Liver (tissue), 9 donors: Measurements from ENCODE around the gene EXOC7. TPM values are rescaled to one million over a fixed set of nuclear protein-coding genes. Genes with fewer than 3 reads are reported as not detected.

ENCODE experiments used
- DNase-seq: peaks from one replicate; pipeline ENCODE4 v3.0.0-alpha.2; 2017; ENCODE audit warnings: low spot score
- H3K27ac ChIP-seq, 2 donors: one replicate each; pipeline ENCODE4 v1.7.0; 2013; ENCODE audit warnings: inconsistent platforms in 2 of 2, low read length in 2 of 2, control low read depth in 1 of 2, low read depth in 1 of 2, mild to moderate bottlenecking in 1 of 2
- H3K27me3 ChIP-seq, 4 donors: one replicate each; pipeline versions ENCODE4 v1.6.1 to v1.7.0; 2013; ENCODE audit warnings: low read length in 3 of 4, inconsistent platforms in 1 of 4, mild to moderate bottlenecking in 1 of 4, moderate library complexity in 1 of 4; ENCODE audit not compliant: control insufficient read depth in 4 of 4, insufficient read depth in 4 of 4
- H3K36me3 ChIP-seq, 4 donors: one replicate each; pipeline versions ENCODE4 v1.6.1 to v1.7.0; 2013; ENCODE audit warnings: low read length in 3 of 4, mild to moderate bottlenecking in 3 of 4, low read depth in 1 of 4, moderate library complexity in 1 of 4; ENCODE audit not compliant: control insufficient read depth in 4 of 4, insufficient read depth in 3 of 4
- H3K4me1 ChIP-seq, 4 donors: one replicate each; pipeline versions ENCODE4 v1.6.1 to v1.7.0; 2013; ENCODE audit warnings: low read length in 3 of 4, mild to moderate bottlenecking in 3 of 4, moderate library complexity in 1 of 4; ENCODE audit not compliant: control insufficient read depth in 4 of 4, insufficient read depth in 4 of 4
- H3K4me3 ChIP-seq, 3 donors: one replicate each; pipeline versions ENCODE4 v1.6.1 to v1.7.0; 2013; ENCODE audit warnings: low read length in 3 of 3, control low read depth in 1 of 3, low read depth in 1 of 3, mild to moderate bottlenecking in 1 of 3
- H3K9ac ChIP-seq, 2 donors: one replicate each; pipeline ENCODE4 v1.7.0; 2013; ENCODE audit warnings: low read length in 2 of 2, mild to moderate bottlenecking in 2 of 2, moderate library complexity in 2 of 2, control low read depth in 1 of 2, low read depth in 1 of 2
- H3K9me3 ChIP-seq, 4 donors: one replicate each; pipeline versions ENCODE4 v1.6.1 to v1.7.0; 2013; ENCODE audit warnings: low read length in 3 of 4; ENCODE audit not compliant: control insufficient read depth in 4 of 4
- ATF3 ChIP-seq: IDR thresholded peaks from 2 replicates; pipeline ENCODE4 v1.6.1; 2016; ENCODE audit warnings: antibody characterized with exemption
- CTCF ChIP-seq: fragments of 150-350 bp; IDR thresholded peaks from 2 replicates; pipeline ENCODE4 v1.5.1; 2017; ENCODE audit warnings: improper control_type of control experiment, low read depth, low read length; ENCODE audit not compliant: missing input control
- EGR1 ChIP-seq, 2 donors: IDR thresholded peaks; 2 replicates each; pipeline ENCODE4 v1.6.1; 2016 to 2018; ENCODE audit warnings: antibody characterized with exemption in 2 of 2, low read depth in 2 of 2
- FOXA1 ChIP-seq: IDR thresholded peaks from 2 replicates; pipeline ENCODE4 v1.6.1; 2016; ENCODE audit warnings: antibody characterized with exemption
- FOXA2 ChIP-seq: IDR thresholded peaks from 2 replicates; pipeline ENCODE4 v1.6.1; 2016; ENCODE audit warnings: antibody characterized with exemption
- GABPA ChIP-seq, 2 donors: IDR thresholded peaks in 1 of 2; conservative IDR thresholded peaks in 1 of 2; 2 replicates each; pipeline ENCODE4 v1.6.1; 2016; ENCODE audit warnings: antibody characterized with exemption in 2 of 2, mild to moderate bottlenecking in 1 of 2, moderate library complexity in 1 of 2
- HNF4A ChIP-seq, 2 donors: conservative IDR thresholded peaks; 2 replicates each; pipeline ENCODE4 v1.6.1; 2016; ENCODE audit warnings: antibody characterized with exemption in 2 of 2, mild to moderate bottlenecking in 2 of 2
- HNF4G ChIP-seq: IDR thresholded peaks from 2 replicates; pipeline ENCODE4 v1.6.1; 2016; ENCODE audit warnings: antibody characterized with exemption
- JUND ChIP-seq, 2 donors: IDR thresholded peaks; 2 replicates each; pipeline ENCODE4 v1.6.1; 2016; ENCODE audit warnings: antibody characterized with exemption in 2 of 2
- MAX ChIP-seq: IDR thresholded peaks from 2 replicates; pipeline ENCODE4 v1.6.1; 2016; ENCODE audit warnings: antibody characterized with exemption
- NR2F2 ChIP-seq: IDR thresholded peaks from 2 replicates; pipeline ENCODE4 v1.6.1; 2016; ENCODE audit warnings: antibody characterized with exemption
- REST ChIP-seq: IDR thresholded peaks from 2 replicates; pipeline ENCODE4 v1.6.1; 2016; ENCODE audit warnings: antibody characterized with exemption, mild to moderate bottlenecking
- RXRA ChIP-seq, 2 donors: IDR thresholded peaks; 2 replicates each; pipeline ENCODE4 v1.6.1; 2017 to 2018; ENCODE audit warnings: antibody characterized with exemption in 2 of 2, mild to moderate bottlenecking in 1 of 2
- SP1 ChIP-seq: IDR thresholded peaks from 2 replicates; pipeline ENCODE4 v1.6.1; 2018; ENCODE audit warnings: antibody characterized with exemption, mild to moderate bottlenecking
- TAF1 ChIP-seq: conservative IDR thresholded peaks from 2 replicates; pipeline ENCODE4 v1.6.1; 2016; ENCODE audit warnings: antibody characterized with exemption, mild to moderate bottlenecking
- YY1 ChIP-seq: IDR thresholded peaks from 2 replicates; pipeline ENCODE4 v1.6.1; 2016; ENCODE audit warnings: antibody characterized with exemption, mild to moderate bottlenecking
- ZBTB33 ChIP-seq: IDR thresholded peaks from 2 replicates; pipeline ENCODE4 v1.6.1; 2016; ENCODE audit warnings: antibody characterized with exemption
- WGBS: extraction: QIAGEN DNeasy Blood & Tissue Kit; methylation state at CpG from one replicate; pipeline ENCODE4 v1.1.7; 2013; 5-methylcytosine and 5-hydroxymethylcytosine counted together
- polyA plus RNA-seq, 2 donors: library from polyadenylated mRNA; stranded (reverse) in 1 of 2; unstranded in 1 of 2; fragments of 200-250 nt in 1 of 2; fragments of >200 nt in 1 of 2; fragmentation: Nextera tagmentation in 1 of 2; extraction: Ambion mirVana in 1 of 2; gene quantifications; one replicate each; pipeline versions ENCODE4 v1.2.1 to v1.2.3, GENCODE V29; 2013 to 2015
- total RNA-seq, 2 donors: library from RNA; depleted of rRNA; stranded (reverse); fragments of >200 nt; gene quantifications; one replicate each; pipeline ENCODE4 v1.2.3, GENCODE V29; 2014
- donor health status: healthy.
- donor health status: healthy.
- donor health status: healthy.
- donor health status: healthy.
- donor health status: healthy.

EXOC7 gene
- total and polyA plus RNA-seq, 4 donors = 28.0 to 64.8 (median 38.2) TPM

GRCh38 chr17:76132574-76133338 is 29.2 kb upstream of the EXOC7 start (continued):
- TF ChIP-seq ZBTB33 (no peak), ATF3 (no peak)

GRCh38 chr17:76131692-76132573 is 28.3 kb upstream of the EXOC7 start:
- Histone ChIP-seq H3K9ac (no peak overlapping the region), H3K9me3 (no peaks in the 10 kb centered on the region), H3K4me3 (no peak overlapping the region), H3K36me3 (no peaks in the 10 kb centered on the region), H3K27me3 (no peaks in the 10 kb centered on the region), H3K4me1 (no peaks in the 10 kb centered on the region), H3K27ac (no peak overlapping the region)
- TF ChIP-seq GABPA (IDR thresholded peaks at IDR 0.05 in 1 of 2, conservative IDR thresholded peaks at IDR 0.05 in 1 of 2) (no peak), NR2F2 (no peak), HNF4G (no peak), RXRA (IDR thresholded peaks at IDR 0.05) (no peak), JUND (IDR thresholded peaks at IDR 0.05) (no peak), YY1 (no peak), MAX (no peak)
- 74% methylated on average over 21 of the region's 21 CpGs for WGBS
- no peak for DNase-seq

- no peaks in the 10 kb centered on the region for H3K36me3 ChIP-seq
- H3K4me1 ChIP-seq = no peaks in the 10 kb centered on the region
- no peak overlapping the region for H3K9ac ChIP-seq
- H3K4me3 ChIP-seq = no peak overlapping the region
- H3K27me3 ChIP-seq = no peaks in the 10 kb centered on the region
- no peak overlapping the region for H3K27ac ChIP-seq
- 86% methylated on average over 21 of the region's 21 CpGs for WGBS
- no peak for DNase-seq
- no peak for TF ChIP-seq ATF3
- no peak for TF ChIP-seq SP1
- no peak for TF ChIP-seq FOXA1
- no peak for TF ChIP-seq JUND (IDR thresholded peaks at IDR 0.05)
- TF ChIP-seq GABPA (IDR thresholded peaks at IDR 0.05 in 1 of 2, conservative IDR thresholded peaks at IDR 0.05 in 1 of 2) = no peak
- TF ChIP-seq HNF4A (conservative IDR thresholded peaks at IDR 0.05) = no peak
- no peak for TF ChIP-seq ZBTB33
- no peak for TF ChIP-seq CTCF
- no peak for TF ChIP-seq EGR1 (IDR thresholded peaks at IDR 0.05; ENCODE audit: low read depth in 2 of 2)
- TF ChIP-seq REST = no peak
- TF ChIP-seq FOXA2 = no peak
- TF ChIP-seq TAF1 = no peak
- H3K9me3 ChIP-seq = no peaks in the 10 kb centered on the region
These were observed 27.6 kb upstream of the EXOC7 start for GRCh38 chr17:76131051-76131691.
